CD4-positive, CD25-positive, alpha-beta regulatory T cell (primary cell): ENCODE measurements around the gene TRIM47. TPM values are rescaled to one million over a fixed set of nuclear protein-coding genes. Genes with fewer than 3 reads are reported as not detected.
"Not testable (repeated sequence)": the region's sequence is repeated elsewhere in the genome, so short reads cannot be mapped to it uniquely, and the experiment has no call there.

Source experiments
- ATAC-seq, 2 donors: fragments of 150-1000 bp; cut with Tn5 transposase; one replicate each; pipeline ENCODE4 v1.10.0; 2021; ENCODE audit warnings: low read depth in 2 of 2, moderate number of reproducible peaks in 2 of 2, moderate library complexity in 1 of 2
- DNase-seq, 3 donors: peaks; one replicate each; pipeline versions ENCODE4 v3.0.0 to v3.0.0-alpha.2; 2012 to 2022; ENCODE audit warnings: mixed read lengths in 1 of 3
- H3K27ac ChIP-seq: one replicate; pipeline ENCODE4 v1.7.0; 2013; ENCODE audit warnings: mild to moderate bottlenecking, low read length; ENCODE audit not compliant: insufficient read depth, poor library complexity, severe bottlenecking
- H3K27me3 ChIP-seq: one replicate; pipeline ENCODE4 v1.7.0; 2013; ENCODE audit warnings: low read length; ENCODE audit not compliant: control insufficient read depth, insufficient read depth
- H3K36me3 ChIP-seq: one replicate; pipeline ENCODE4 v1.7.0; 2013; ENCODE audit warnings: mild to moderate bottlenecking, low read length, moderate library complexity; ENCODE audit not compliant: control insufficient read depth, insufficient read depth
- H3K4me1 ChIP-seq: 2 replicates; pipeline ENCODE4 v1.7.0; 2013; ENCODE audit warnings: mild to moderate bottlenecking, low read length; ENCODE audit not compliant: insufficient read depth, control insufficient read depth, poor library complexity, severe bottlenecking
- H3K4me3 ChIP-seq: one replicate; pipeline ENCODE4 v1.7.0; 2013; ENCODE audit warnings: low read depth, mild to moderate bottlenecking, low read length, moderate library complexity
- H3K9me3 ChIP-seq, 2 experiments: 1 replicate in 1 of 2; 2 replicates in 1 of 2; pipeline ENCODE4 v1.7.0; 2013; ENCODE audit warnings: low read length in 2 of 2, mild to moderate bottlenecking in 1 of 2, moderate library complexity in 1 of 2; ENCODE audit not compliant: control insufficient read depth in 2 of 2
- H3K27ac Mint-ChIP-seq, 3 donors: one replicate each; pipeline ENCODE4 v1.8.0; 2020 to 2022; ENCODE audit warnings: mild to moderate bottlenecking in 3 of 3, mixed read lengths in 3 of 3, moderate library complexity in 2 of 3
- H3K27me3 Mint-ChIP-seq: one replicate; pipeline ENCODE4 v1.8.0; 2022; ENCODE audit warnings: mild to moderate bottlenecking, mixed read lengths
- H3K36me3 Mint-ChIP-seq: one replicate; pipeline ENCODE4 v1.8.0; 2020; ENCODE audit warnings: mixed read lengths
- H3K4me1 Mint-ChIP-seq, 4 donors: one replicate each; pipeline ENCODE4 v1.8.0; 2020 to 2022; ENCODE audit warnings: mixed read lengths in 4 of 4, mild to moderate bottlenecking in 1 of 4
- H3K4me3 Mint-ChIP-seq, 4 donors: one replicate each; pipeline ENCODE4 v1.8.0; 2020 to 2022; ENCODE audit warnings: mild to moderate bottlenecking in 4 of 4, mixed read lengths in 4 of 4, moderate library complexity in 3 of 4
- H3K9me3 Mint-ChIP-seq, 7 donors: one replicate each; pipeline ENCODE4 v1.8.0; 2020 to 2022; ENCODE audit warnings: mixed read lengths in 7 of 7, mild to moderate bottlenecking in 3 of 7, moderate library complexity in 2 of 7
- polyA plus RNA-seq, 4 donors: library from polyadenylated mRNA; unstranded; fragments of 300-500 nt; fragmentation: Illumina TruSeq; gene quantifications; one replicate each; pipeline ENCODE4 v1.2.3, GENCODE V29; 2021
- total RNA-seq: library from RNA; stranded (reverse); gene quantifications from one replicate; pipeline ENCODE4 v1.2.3, GENCODE V29; 2022

Gene TRIM47
- total and polyA plus RNA-seq, 5 donors from 2014 or later = 3.6 to 16.6 (median 15.2) TPM

- DNase-seq = no peak
- H3K36me3 ChIP-seq = peaks cover 16% of the 10 kb centered on the region
- peak overlapping the region; percentile 92 for H3K27ac ChIP-seq
- H3K9me3 ChIP-seq = no peaks in the 10 kb centered on the region
- Mint-ChIP-seq H3K4me3 (no peak overlapping the region), H3K36me3 (peaks cover 3% of the 10 kb centered on the region), H3K27ac (no peak overlapping the region), H3K4me1 (peaks cover 5 to 51% (median 26%) of the 10 kb centered on the region in 4 donors), H3K9me3 (peaks cover 0 to 1% (median 0%) of the 10 kb centered on the region in 7 donors), H3K27me3 (no peaks in the 10 kb centered on the region)
- peak overlapping the region; percentile 93 for H3K4me3 ChIP-seq
- peaks cover 36% of the 10 kb centered on the region for H3K4me1 ChIP-seq
- no peaks in the 10 kb centered on the region for H3K27me3 ChIP-seq
- ATAC-seq = peak in 1 of 2 donors; percentile 0
Observed at GRCh38 chr17:75854881-75855309, 23.5 kb downstream of the TRIM47 start.

- peaks cover 0 to 1% (median 0%) of the 10 kb centered on the region in 7 donors for H3K9me3 Mint-ChIP-seq
- H3K9me3 ChIP-seq = no peaks in the 10 kb centered on the region
- no peaks in the 10 kb centered on the region for H3K27me3 Mint-ChIP-seq
- H3K27ac ChIP-seq = peak overlapping the region; percentile 92
- H3K4me1 ChIP-seq = peaks cover 36% of the 10 kb centered on the region
- peaks cover 9% of the 10 kb centered on the region for H3K36me3 Mint-ChIP-seq
- no peak for ATAC-seq
- H3K4me1 Mint-ChIP-seq = peaks cover 5 to 51% (median 30%) of the 10 kb centered on the region in 4 donors
- H3K27ac Mint-ChIP-seq = no peak overlapping the region
- H3K36me3 ChIP-seq = peaks cover 22% of the 10 kb centered on the region
- peak overlapping the region; percentile 93 for H3K4me3 ChIP-seq
- H3K4me3 Mint-ChIP-seq = no peak overlapping the region
- DNase-seq = no peak
- no peaks in the 10 kb centered on the region for H3K27me3 ChIP-seq
Observed at GRCh38 chr17:75854101-75854748, 24.2 kb downstream of the TRIM47 start.

GRCh38 chr17:75853433-75853832 is 24.9 kb downstream of the TRIM47 start:
- H3K27me3 Mint-ChIP-seq = no peaks in the 10 kb centered on the region
- H3K4me3 Mint-ChIP-seq = peak overlapping the region in 1 of 4 donors; percentile 74
- peaks cover 14% of the 10 kb centered on the region for H3K36me3 Mint-ChIP-seq
- Histone ChIP-seq H3K36me3 (peaks cover 30% of the 10 kb centered on the region), H3K27me3 (no peaks in the 10 kb centered on the region), H3K4me3 (no peak overlapping the region), H3K27ac (peak overlapping the region; percentile 47), H3K9me3 (no peaks in the 10 kb centered on the region), H3K4me1 (peaks cover 34% of the 10 kb centered on the region)
- ATAC-seq (no peak), DNase-seq (no peak)
- H3K4me1 Mint-ChIP-seq = peaks cover 6 to 49% (median 27%) of the 10 kb centered on the region in 4 donors
- H3K9me3 Mint-ChIP-seq = peaks cover 0 to 1% (median 0%) of the 10 kb centered on the region in 7 donors
- peak overlapping the region; percentile 26 to 55 (median 35) for H3K27ac Mint-ChIP-seq

GRCh38 chr17:75851693-75851991 is 26.7 kb downstream of the TRIM47 start:
- H3K27ac Mint-ChIP-seq = not testable (repeated sequence)
- peaks cover 47% of the 10 kb centered on the region for H3K36me3 ChIP-seq
- peaks cover 16% of the 10 kb centered on the region for H3K36me3 Mint-ChIP-seq

GRCh38 chr17:75850928-75851692 is 27.3 kb downstream of the TRIM47 start:
- Histone ChIP-seq H3K4me3 (no peak overlapping the region), H3K9me3 (no peaks in the 10 kb centered on the region), H3K27me3 (no peaks in the 10 kb centered on the region), H3K4me1 (peaks cover 29% of the 10 kb centered on the region), H3K27ac (no peak overlapping the region), H3K36me3 (peaks cover 50% of the 10 kb centered on the region)
- H3K4me3 Mint-ChIP-seq = peak overlapping the region in 3 of 4 donors; percentile 10 to 75 (median 43)
- no peak for DNase-seq
- no peak overlapping the region for H3K27ac Mint-ChIP-seq
- peaks cover 0 to 1% (median 0%) of the 10 kb centered on the region in 7 donors for H3K9me3 Mint-ChIP-seq
- H3K27me3 Mint-ChIP-seq = no peaks in the 10 kb centered on the region
- peaks cover 16% of the 10 kb centered on the region for H3K36me3 Mint-ChIP-seq
- no peak for ATAC-seq
- peaks cover 4 to 39% (median 25%) of the 10 kb centered on the region in 4 donors for H3K4me1 Mint-ChIP-seq

More at GRCh38 chr17:75851693-75851991, 26.7 kb downstream of the TRIM47 start:
- not testable (repeated sequence) for H3K9me3 Mint-ChIP-seq, H3K4me3 ChIP-seq, H3K27ac ChIP-seq, DNase-seq, H3K27me3 ChIP-seq, H3K27me3 Mint-ChIP-seq, ATAC-seq, H3K9me3 ChIP-seq
- peaks cover 9 to 44% (median 30%) of the 10 kb centered on the region in 4 donors for H3K4me1 Mint-ChIP-seq
- peak overlapping the region in 3 of 4 donors; percentile 10 to 75 (median 43) for H3K4me3 Mint-ChIP-seq
- peaks cover 33% of the 10 kb centered on the region for H3K4me1 ChIP-seq

- H3K36me3 Mint-ChIP-seq = peaks cover 16% of the 10 kb centered on the region
- Histone ChIP-seq H3K36me3 (peaks cover 56% of the 10 kb centered on the region), H3K4me1 (peaks cover 31% of the 10 kb centered on the region), H3K9me3 (no peaks in the 10 kb centered on the region), H3K4me3 (no peak overlapping the region), H3K27me3 (no peaks in the 10 kb centered on the region), H3K27ac (no peak overlapping the region)
- no peaks in the 10 kb centered on the region for H3K27me3 Mint-ChIP-seq
- H3K4me3 Mint-ChIP-seq = peak overlapping the region in 1 of 4 donors; percentile 75
- H3K9me3 Mint-ChIP-seq = peaks cover 0 to 1% (median 0%) of the 10 kb centered on the region in 7 donors
- DNase-seq (no peak), ATAC-seq (no peak)
- H3K27ac Mint-ChIP-seq = peak overlapping the region in 1 of 3 donors; percentile 11
- peaks cover 4 to 49% (median 25%) of the 10 kb centered on the region in 4 donors for H3K4me1 Mint-ChIP-seq
Observed at GRCh38 chr17:75849724-75850123, 28.7 kb downstream of the TRIM47 start.

- no peaks in the 10 kb centered on the region for H3K27me3 Mint-ChIP-seq
Observed at GRCh38 chr17:75849279-75849646, 29.1 kb downstream of the TRIM47 start.

More at GRCh38 chr17:75849279-75849646, 29.1 kb downstream of the TRIM47 start:
- ATAC-seq = no peak
- Mint-ChIP-seq H3K4me1 (peaks cover 4 to 46% (median 21%) of the 10 kb centered on the region in 4 donors), H3K9me3 (peaks cover 0 to 1% (median 0%) of the 10 kb centered on the region in 7 donors), H3K36me3 (peaks cover 16% of the 10 kb centered on the region), H3K27ac (no peak overlapping the region), H3K4me3 (peak overlapping the region in 1 of 4 donors; percentile 75)
- Histone ChIP-seq H3K27me3 (no peaks in the 10 kb centered on the region), H3K36me3 (peaks cover 56% of the 10 kb centered on the region), H3K4me1 (peaks cover 31% of the 10 kb centered on the region), H3K27ac (no peak overlapping the region), H3K9me3 (no peaks in the 10 kb centered on the region), H3K4me3 (no peak overlapping the region)
- no peak for DNase-seq
